HG02884 (cell line): ENCODE measurements around the gene CELF3.
"Not testable (repeated sequence)": the region's sequence is repeated elsewhere in the genome, so short reads cannot be mapped to it uniquely, and the experiment has no call there.

Experiments
- ATAC-seq: cut with Tn5 transposase; IDR thresholded peaks from one replicate; pipeline ENCODE4 v1.9.1; 2021; ENCODE audit warnings: mild to moderate bottlenecking, moderate library complexity; ENCODE audit not compliant: unreplicated experiment

Gene CELF3

DNA sequence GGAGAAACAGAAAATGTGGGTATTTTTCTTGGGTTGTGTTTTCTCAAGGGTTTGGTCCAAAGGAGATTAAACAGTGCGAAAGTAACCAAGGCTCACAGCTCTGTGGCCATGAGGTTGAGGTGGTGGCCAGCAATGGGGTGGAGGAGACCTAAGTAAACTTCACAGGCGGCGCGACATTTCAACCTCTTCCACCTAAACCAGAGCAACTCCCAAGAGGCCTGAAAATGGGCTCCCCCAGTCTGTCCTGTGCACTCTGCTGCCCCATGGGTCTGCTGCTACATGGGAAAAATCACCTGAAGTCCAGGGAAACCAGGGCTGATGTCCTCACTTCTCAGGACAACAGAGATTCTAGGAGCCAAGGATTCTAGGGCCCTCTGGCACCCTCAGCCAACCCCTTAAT lies 12.4 kb downstream of the CELF3 start:
- ATAC-seq, result no peak

- no peak for ATAC-seq
Measured at GRCh38 chr1:151703813-151704212, 12.8 kb downstream of the CELF3 start.

GRCh38 chr1:151702936-151703335 lies 13.7 kb downstream of the CELF3 start:
- ATAC-seq, result no peak

DNA sequence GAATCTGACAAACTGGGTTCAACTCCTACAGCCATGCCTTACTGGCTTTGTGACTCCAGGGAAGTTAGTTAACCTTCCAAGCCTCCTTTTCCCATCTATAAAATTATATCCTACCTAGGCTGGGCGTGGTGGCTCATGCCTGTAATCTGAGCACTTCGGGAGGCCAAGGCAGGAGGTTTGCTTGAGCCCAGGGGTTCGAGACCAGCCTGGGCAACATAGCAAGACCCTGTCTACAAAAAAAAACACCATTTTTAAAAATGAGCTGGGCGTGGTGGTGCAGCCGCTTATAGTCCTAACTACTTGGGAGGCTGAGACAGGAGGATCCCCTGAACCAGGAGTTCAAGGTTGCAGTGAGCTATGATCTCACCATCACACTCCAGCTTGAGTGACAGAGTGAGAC lies 15.1 kb downstream of the CELF3 start:
- ATAC-seq, result no peak

DNA sequence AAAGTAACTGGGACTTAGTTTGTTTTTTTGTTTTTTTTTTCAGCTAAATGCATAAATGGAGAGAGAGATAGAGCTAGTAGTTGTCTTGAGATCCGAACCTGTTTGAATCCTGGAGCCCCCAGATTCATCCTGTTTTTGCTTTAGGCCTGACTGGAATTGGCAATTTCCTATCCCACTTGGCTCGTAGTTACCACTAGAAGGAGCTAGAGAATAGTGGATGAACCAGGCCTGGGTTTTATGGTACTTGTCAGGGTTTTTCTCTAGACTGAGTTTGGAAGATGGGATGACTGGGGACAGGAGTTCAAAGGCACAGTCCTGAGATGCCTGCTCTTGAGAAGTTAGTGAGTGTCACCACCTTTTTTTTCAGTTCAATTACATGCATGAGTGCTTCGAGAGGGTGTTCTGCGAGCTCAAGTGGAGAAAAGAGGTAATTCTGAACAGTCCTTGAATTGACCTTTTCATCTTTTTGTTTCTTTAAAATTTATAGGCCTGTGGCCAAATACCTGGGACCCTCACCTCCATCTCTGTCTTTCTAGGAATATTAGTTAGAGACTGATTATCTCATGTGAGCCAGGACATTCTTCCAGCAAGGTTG lies 23.4 kb downstream of the CELF3 start:
- no peak for ATAC-seq

GRCh38 chr1:151692226-151692625 lies 24.4 kb downstream of the CELF3 start:
- no peak for ATAC-seq

- ATAC-seq, result no peak
Measured at GRCh38 chr1:151689494-151689893, 27.1 kb downstream of the CELF3 start.

DNA sequence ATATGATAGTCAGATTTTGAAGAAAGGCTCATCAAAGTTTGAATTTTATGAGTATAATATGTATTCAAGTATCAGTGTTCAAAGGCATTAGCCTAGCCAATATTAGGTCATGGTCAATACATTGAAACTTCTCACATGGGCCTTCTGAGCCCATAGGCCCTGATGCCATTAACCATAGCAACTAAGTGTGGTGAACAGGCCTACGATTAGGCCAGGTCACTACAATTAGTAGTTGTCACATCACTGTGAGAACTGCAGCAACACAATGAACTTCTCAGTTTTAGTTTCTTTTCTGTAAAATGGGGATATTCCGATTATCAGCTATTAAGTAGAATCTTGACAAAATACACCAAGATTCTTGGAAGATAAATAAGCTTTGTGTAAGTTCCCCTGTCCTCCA lies 30.0 kb downstream of the CELF3 start:
- ATAC-seq, result no peak

- no peak for ATAC-seq
Measured at GRCh38 chr1:151684128-151684527, 32.5 kb downstream of the CELF3 start.

DNA sequence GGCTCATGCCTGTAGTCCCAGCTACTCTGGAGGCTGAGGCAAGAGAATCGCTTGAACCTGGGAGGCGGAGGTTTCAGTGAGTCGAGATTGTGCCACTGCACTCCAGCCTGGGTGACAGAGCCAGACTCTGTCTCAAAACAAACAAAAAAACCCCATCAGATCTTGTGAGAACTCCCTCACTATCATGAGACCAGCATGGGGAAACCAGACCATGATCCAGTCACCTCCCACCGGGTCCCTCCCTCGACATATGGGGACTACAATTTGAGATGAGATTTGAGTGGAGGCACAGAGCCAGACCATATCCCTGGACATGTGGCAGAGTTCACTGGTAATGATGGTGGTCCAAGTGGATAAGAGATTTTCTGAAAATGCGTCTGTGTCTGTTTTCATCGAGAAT lies 33.7 kb downstream of the CELF3 start:
- not testable (repeated sequence) for ATAC-seq

GRCh38 chr1:151681923-151682322 lies 34.7 kb downstream of the CELF3 start:
- no peak for ATAC-seq

DNA sequence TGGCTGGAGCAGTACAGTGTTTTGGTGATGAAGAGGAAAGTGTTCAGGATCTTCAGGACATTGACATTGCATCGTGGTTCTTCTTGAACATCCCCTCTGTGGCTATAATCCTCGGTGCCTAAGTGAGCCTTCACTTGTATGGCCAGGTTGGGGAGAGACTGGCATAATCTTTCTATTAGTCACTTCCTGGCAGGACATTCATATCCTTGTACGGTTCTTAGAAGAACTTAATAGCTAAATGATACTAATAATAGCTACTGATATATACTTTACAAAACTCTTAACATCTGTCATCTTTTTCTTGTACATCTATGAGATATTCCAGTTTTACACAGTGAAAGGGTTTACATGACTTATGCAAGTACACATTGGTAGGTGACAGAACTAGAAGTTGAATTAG lies 35.8 kb downstream of the CELF3 start:
- ATAC-seq, result no peak

DNA sequence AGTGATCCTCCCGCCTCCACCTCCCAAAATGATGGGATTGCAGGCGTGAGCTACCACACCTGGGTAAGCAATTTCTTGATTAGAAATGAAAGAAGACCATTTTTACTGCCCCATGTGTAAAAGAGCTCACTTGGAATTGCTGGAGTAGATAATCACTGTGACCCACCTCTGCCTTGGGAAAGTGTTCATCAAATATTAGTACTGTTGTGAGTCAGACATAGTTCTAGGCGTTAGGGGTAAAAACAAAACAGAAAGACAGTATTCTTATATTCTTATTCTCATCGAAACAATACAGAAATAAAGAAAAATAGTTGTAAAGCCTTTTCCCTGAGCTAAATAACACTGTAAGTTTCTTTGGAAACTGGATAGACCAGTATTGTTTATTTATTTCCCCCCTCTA lies 36.2 kb downstream of the CELF3 start:
- ATAC-seq, result no peak

- no peak for ATAC-seq
Measured at GRCh38 chr1:151673407-151673806, 43.2 kb downstream of the CELF3 start.

DNA sequence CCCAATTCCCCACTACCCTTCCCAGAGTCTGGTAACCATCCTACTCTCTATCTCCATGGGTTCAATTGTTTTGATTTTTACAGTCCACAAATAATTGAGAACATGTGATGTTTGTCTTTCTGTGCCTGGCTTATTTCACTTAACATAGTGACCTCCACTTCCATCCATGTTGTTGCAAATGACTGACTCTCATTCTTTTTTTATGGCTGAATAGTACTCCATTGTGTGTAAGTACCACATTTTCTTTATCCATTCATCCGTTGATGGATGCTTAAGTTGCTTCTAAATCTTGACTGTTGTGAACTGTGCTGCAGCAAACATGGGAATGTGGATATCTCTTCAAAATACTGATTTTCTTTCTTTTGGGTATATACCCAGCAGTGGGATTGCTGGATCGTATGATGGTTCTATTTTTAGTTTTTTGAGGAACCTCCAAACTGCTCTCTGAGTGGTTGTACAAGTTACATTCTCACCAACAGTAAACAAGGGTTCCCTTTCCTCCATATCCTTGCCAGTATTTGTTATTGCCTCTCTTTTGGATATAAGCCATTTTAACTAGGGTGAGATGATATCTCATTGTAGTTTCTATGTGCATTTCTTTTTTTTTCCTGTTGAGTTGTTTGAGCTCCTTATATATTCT lies 46.4 kb downstream of the CELF3 start:
- not testable (repeated sequence) for ATAC-seq

GRCh38 chr1:151668090-151668489 lies 48.5 kb downstream of the CELF3 start:
- no peak for ATAC-seq

DNA sequence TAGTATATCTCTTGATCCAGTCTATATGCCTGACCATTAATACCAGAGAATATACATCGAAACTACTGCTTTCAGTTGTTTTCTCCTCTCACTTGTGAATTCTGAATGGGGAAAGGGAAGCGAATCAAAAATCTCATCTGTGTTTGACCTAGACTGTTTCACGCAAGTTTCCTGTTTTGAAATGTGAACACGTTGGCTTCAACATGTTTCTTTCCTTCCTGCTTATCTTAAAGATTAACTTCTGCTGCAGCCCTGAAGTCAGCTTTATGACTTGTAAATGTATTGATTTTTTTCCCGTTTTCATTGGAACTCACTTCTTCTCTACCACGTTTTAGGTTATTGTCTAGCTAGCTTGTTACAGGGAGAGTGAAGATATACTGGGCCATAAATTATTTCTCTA lies 54.9 kb downstream of the CELF3 start:
- no peak for ATAC-seq

DNA sequence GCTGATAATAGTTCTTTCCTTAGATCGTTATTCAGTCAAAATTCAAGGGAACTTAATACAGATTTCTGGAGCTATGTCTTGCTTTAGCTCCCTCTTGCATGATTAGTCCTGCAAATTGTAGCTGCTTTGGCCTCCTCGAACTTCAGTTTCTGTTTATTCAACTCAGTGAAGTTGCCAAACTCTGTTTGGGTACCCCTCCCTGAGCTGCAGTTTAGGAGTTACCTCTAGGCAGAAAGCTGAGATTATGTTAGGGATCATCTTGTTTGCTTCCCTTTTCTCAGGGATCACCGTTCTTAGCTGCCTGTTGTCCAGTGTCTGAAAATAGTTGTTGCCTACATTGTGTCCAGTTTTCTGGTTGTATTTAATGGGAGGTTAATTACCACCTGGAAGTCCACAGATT lies 61.2 kb downstream of the CELF3 start:
- ATAC-seq, result no peak

- no peak for ATAC-seq
Measured at GRCh38 chr1:151653397-151653796, 63.2 kb downstream of the CELF3 start.
